ENCODE results near the gene PIK3CB. TPM values are rescaled to one million over a fixed set of nuclear protein-coding genes. Genes with fewer than 3 reads are reported as not detected.
"Not testable (repeated sequence)": the region's sequence is repeated elsewhere in the genome, so short reads cannot be mapped to it uniquely, and the experiment has no call there.

PIK3CB gene
- total RNA-seq, 1 experiment from 2014 or later, result 15.2 TPM

- no peak for DNase-seq (ENCODE audit: extremely low read depth, low read depth)
Observed at GRCh38 chr3:138638641-138639040, 196.1 kb downstream of the PIK3CB start.

- no peak for DNase-seq (ENCODE audit: extremely low read depth, low read depth)
Observed at GRCh38 chr3:138629526-138629925, 205.2 kb downstream of the PIK3CB start.

- no peak for DNase-seq (ENCODE audit: extremely low read depth, low read depth)
Observed at GRCh38 chr3:138625707-138626365, 208.9 kb downstream of the PIK3CB start.

GRCh38 chr3:138624518-138624917 lies 210.2 kb downstream of the PIK3CB start:
- DNase-seq (ENCODE audit: extremely low read depth, low read depth), result no peak

GRCh38 chr3:138620431-138620830 lies 214.3 kb downstream of the PIK3CB start:
- DNase-seq (ENCODE audit: extremely low read depth, low read depth), result no peak

- no peak for DNase-seq (ENCODE audit: extremely low read depth, low read depth)
Observed at GRCh38 chr3:138615462-138615861, 219.3 kb downstream of the PIK3CB start.

GRCh38 chr3:138609898-138610266 lies 224.8 kb downstream of the PIK3CB start:
- no peak for DNase-seq (ENCODE audit: extremely low read depth, low read depth)

- peak; percentile 30 for DNase-seq (ENCODE audit: extremely low read depth, low read depth)
Observed at GRCh38 chr3:138608322-138609135, 226.2 kb downstream of the PIK3CB start, which contains the start of gene FAIM. Gene FAIM, plus strand, starts transcription at chr3:138608771. Its CDS starts 10,956 bp downstream, at chr3:138619727.

GRCh38 chr3:138604106-138604595 lies 230.6 kb downstream of the PIK3CB start:
- DNase-seq (ENCODE audit: extremely low read depth, low read depth), result not testable (repeated sequence)

Other genes with a start within 250 kb of the PIK3CB start
- gene CEP70, start 240.7 kb downstream of the PIK3CB start, total RNA-seq (2014; rRNA removed; shearing (Covaris generic)), result 26.3 and 35.5 TPM in 2 replicates
- gene FAIM, start 226.2 kb downstream of the PIK3CB start, total RNA-seq (2014; rRNA removed; shearing (Covaris generic)), result 22.0 and 25.0 TPM in 2 replicates
- 2.7 and 3.0 TPM in 2 replicates for gene FOXL2, start 112.2 kb upstream of the PIK3CB start, total RNA-seq (2014; rRNA removed; shearing (Covaris generic))
- 1.8 and 2.9 TPM in 2 replicates for gene FOXL2NB, start 112.3 kb upstream of the PIK3CB start, total RNA-seq (2014; rRNA removed; shearing (Covaris generic))
- not detected in 2 replicates for gene PRR23A, start 171.3 kb upstream of the PIK3CB start, total RNA-seq (2014; rRNA removed; shearing (Covaris generic))
- not detected in 2 replicates for gene PRR23B, start 186.0 kb upstream of the PIK3CB start, total RNA-seq (2014; rRNA removed; shearing (Covaris generic))
- not detected in 2 replicates for gene PRR23C, start 210.0 kb upstream of the PIK3CB start, total RNA-seq (2014; rRNA removed; shearing (Covaris generic))